Central memory CD4-positive, alpha-beta T cell (primary cell): Measurements from ENCODE around the gene HCFC1.

Experiments
- DNase-seq: peaks from one replicate; pipeline ENCODE4 v3.0.0; 2022

The HCFC1 gene

GRCh38 chrX:153973127-153974002 lies 1.7 kb upstream of the HCFC1 start:
- no peak for DNase-seq

GRCh38 chrX:153972368-153973126 lies 929 bp upstream of the HCFC1 start, which contains the start of gene TMEM187:
Gene TMEM187, plus strand, starts transcription at chrX:153972754. Its CDS starts 9,309 bp downstream, at chrX:153982063.
- DNase-seq, result peak; percentile 91

GRCh38 chrX:153971124-153971449 lies 531 bp downstream of the HCFC1 start:
- peak; percentile 91 for DNase-seq

- DNase-seq, result no peak
These were observed 1.1 kb downstream of the HCFC1 start for GRCh38 chrX:153970357-153971123.

- peak; percentile 24 for DNase-seq
These were observed 1.7 kb downstream of the HCFC1 start for GRCh38 chrX:153969904-153970356.

GRCh38 chrX:153969125-153969903 lies 2.3 kb downstream of the HCFC1 start:
- no peak for DNase-seq

- DNase-seq, result peak; percentile 41
These were observed 2.9 kb downstream of the HCFC1 start for GRCh38 chrX:153968754-153969124.

- no peak for DNase-seq
These were observed 3.4 kb downstream of the HCFC1 start for GRCh38 chrX:153968255-153968654.

- peak; percentile 52 for DNase-seq
These were observed 3.9 kb downstream of the HCFC1 start for GRCh38 chrX:153967536-153968224.

GRCh38 chrX:153966841-153967535 lies 4.6 kb downstream of the HCFC1 start:
- DNase-seq, result no peak

GRCh38 chrX:153966283-153966688 lies 5.3 kb downstream of the HCFC1 start:
- DNase-seq, result no peak

GRCh38 chrX:153965406-153965805 lies 6.2 kb downstream of the HCFC1 start:
- no peak for DNase-seq

GRCh38 chrX:153964105-153964504 lies 7.5 kb downstream of the HCFC1 start:
- DNase-seq, result no peak

GRCh38 chrX:153963546-153963945 lies 8.1 kb downstream of the HCFC1 start:
- DNase-seq, result no peak

- DNase-seq, result no peak
These were observed 10.3 kb downstream of the HCFC1 start for GRCh38 chrX:153961292-153961691.

- no peak for DNase-seq
These were observed 10.8 kb downstream of the HCFC1 start for GRCh38 chrX:153960786-153961185.

- DNase-seq, result no peak
These were observed 11.5 kb downstream of the HCFC1 start for GRCh38 chrX:153960077-153960476.

- no peak for DNase-seq
These were observed 12.0 kb downstream of the HCFC1 start for GRCh38 chrX:153959649-153960048.

- no peak for DNase-seq
These were observed 13.0 kb downstream of the HCFC1 start for GRCh38 chrX:153958605-153959004.

- no peak for DNase-seq
These were observed 14.4 kb downstream of the HCFC1 start for GRCh38 chrX:153957224-153957623.
